ENCODE data around the gene SCYGR8.
A peak's percentile ranks its signal among the peaks of the same experiment; 100 is the strongest.
"Not testable (repeated sequence)": the region's sequence is repeated elsewhere in the genome, so short reads cannot be mapped to it uniquely, and the experiment has no call there.

Gene SCYGR8

DNA sequence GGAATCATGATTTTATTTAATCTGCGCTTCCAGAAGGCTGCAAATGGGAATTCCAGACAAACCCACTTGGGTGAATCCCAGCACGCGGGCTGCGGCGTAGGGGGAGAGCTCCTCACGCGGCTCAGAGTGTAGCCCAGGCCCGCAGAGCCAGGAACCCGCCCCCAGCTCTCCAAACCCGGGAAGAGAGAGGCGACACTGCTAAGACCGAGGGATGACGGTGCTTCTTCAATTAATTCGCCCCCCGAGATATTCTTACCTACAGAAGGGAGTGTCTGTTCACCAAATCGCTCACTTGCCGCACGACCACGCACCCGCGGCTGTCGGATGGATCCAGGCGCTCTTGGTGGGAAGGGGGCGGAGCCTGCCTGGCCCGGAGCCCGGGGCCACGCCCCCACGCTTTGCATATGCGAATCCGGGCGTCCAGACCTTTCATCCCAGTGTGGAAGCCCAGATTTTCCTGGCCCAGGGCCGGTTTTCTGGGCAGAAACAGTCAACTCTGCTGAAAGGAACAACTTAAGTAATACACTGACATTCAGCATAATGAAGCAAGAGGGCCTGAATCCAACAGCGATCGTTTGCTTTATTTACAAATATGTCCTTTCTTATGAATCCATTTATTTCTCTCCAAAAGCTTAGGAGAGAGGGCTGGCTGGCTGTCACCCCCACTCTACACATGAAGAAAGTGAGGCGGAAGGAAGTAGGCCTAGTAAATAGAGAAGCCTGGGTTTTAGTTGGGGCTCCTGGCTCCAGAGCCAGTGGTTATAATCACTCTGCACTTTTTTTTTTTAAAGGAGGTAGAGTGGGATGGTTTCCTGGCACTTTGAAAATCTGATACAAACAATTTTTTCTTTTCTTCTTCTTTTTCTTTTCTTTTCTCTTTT lies 27.8 kb upstream of the SCYGR8 start, which contains the start of gene SLC19A3:
SLC19A3 (minus strand) TSS at position 342 of the 881 bp plus-strand sequence. CDS start 15,710 bp downstream, outside the sequence.
- Histone ChIP-seq H3K27me3 (ENCODE audit: insufficient read depth, poor library complexity, severe bottlenecking) (no peaks in the 10 kb centered on the region), H3K27ac (ENCODE audit: poor library complexity, severe bottlenecking) (no peak within 1 kb of the TSS), H3K9me3 (ENCODE audit: severe bottlenecking) (no peaks in the 10 kb centered on the region), H3K4me3 (ENCODE audit: severe bottlenecking) (peak within 1 kb of the TSS; percentile 12), H3K4me1 (ENCODE audit: insufficient read depth, poor library complexity, severe bottlenecking) (no peaks in the 10 kb centered on the region), H3K36me3 (ENCODE audit: low read depth) (no peaks in the 10 kb centered on the region)
- TF ChIP-seq, protein P1, sequence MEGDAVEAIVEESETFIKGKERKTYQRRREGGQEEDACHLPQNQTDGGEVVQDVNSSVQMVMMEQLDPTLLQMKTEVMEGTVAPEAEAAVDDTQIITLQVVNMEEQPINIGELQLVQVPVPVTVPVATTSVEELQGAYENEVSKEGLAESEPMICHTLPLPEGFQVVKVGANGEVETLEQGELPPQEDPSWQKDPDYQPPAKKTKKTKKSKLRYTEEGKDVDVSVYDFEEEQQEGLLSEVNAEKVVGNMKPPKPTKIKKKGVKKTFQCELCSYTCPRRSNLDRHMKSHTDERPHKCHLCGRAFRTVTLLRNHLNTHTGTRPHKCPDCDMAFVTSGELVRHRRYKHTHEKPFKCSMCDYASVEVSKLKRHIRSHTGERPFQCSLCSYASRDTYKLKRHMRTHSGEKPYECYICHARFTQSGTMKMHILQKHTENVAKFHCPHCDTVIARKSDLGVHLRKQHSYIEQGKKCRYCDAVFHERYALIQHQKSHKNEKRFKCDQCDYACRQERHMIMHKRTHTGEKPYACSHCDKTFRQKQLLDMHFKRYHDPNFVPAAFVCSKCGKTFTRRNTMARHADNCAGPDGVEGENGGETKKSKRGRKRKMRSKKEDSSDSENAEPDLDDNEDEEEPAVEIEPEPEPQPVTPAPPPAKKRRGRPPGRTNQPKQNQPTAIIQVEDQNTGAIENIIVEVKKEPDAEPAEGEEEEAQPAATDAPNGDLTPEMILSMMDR (IDR thresholded peaks at IDR 0.05; ENCODE audit: poor library complexity, severe bottlenecking) = no peak
- no peak for DNase-seq (ENCODE audit: low spot score)
- ATAC-seq (ENCODE audit: low read depth) = peak; percentile 92

DNA sequence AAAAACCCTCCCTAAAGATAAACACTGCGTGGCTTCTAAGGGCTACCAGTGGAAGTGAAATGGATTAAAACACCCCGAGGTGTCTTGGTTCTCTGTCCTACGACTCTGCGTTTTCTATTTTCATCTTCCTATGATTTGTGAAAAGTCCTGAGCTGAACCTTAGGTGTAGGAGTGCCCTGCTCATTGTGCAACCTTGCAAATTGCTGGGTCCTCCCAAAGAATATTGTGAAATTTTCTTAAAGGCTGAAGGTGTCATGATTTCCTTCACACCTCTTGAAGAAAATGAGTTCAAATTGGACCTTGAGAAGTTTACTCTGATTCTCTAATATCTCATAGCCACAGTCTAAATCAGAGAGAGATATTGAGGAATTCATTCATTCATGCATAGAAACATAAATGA lies 26.1 kb upstream of the SCYGR8 start:
- DNase-seq (ENCODE audit: low spot score) (no peak), ATAC-seq (ENCODE audit: low read depth) (no peak)
- H3K4me3 ChIP-seq (ENCODE audit: severe bottlenecking) = no peak overlapping the region
- no peaks in the 10 kb centered on the region for H3K4me1 ChIP-seq (ENCODE audit: insufficient read depth, poor library complexity, severe bottlenecking)
- H3K9me3 ChIP-seq (ENCODE audit: severe bottlenecking) = no peaks in the 10 kb centered on the region
- no peaks in the 10 kb centered on the region for H3K36me3 ChIP-seq (ENCODE audit: low read depth)
- no peak overlapping the region for H3K27ac ChIP-seq (ENCODE audit: poor library complexity, severe bottlenecking)
- TF ChIP-seq, protein P1 (IDR thresholded peaks at IDR 0.05; ENCODE audit: poor library complexity, severe bottlenecking) = no peak
- no peaks in the 10 kb centered on the region for H3K27me3 ChIP-seq (ENCODE audit: insufficient read depth, poor library complexity, severe bottlenecking)

DNA sequence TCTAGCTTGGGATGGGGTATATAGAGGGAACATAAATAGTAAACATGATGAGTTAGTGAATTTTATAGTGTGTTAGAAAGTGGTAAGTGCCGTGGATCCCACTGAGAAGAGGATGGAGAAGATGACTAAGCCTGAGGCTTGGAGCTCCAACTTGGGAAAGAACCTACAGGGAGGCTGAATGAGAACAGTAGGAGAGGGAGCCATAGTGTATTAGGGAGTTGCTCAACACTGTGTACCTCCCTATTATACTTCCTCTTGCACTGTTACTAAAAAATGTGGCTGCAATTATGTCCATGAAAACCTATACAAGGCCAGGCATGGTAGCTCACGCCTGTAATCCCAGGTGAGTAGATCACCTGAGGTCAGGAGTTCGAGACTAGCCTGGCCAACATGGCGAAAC lies 25.0 kb upstream of the SCYGR8 start:
- Histone ChIP-seq H3K27ac (ENCODE audit: poor library complexity, severe bottlenecking) (no peak overlapping the region), H3K4me3 (ENCODE audit: severe bottlenecking) (no peak overlapping the region), H3K36me3 (ENCODE audit: low read depth) (no peaks in the 10 kb centered on the region), H3K4me1 (ENCODE audit: insufficient read depth, poor library complexity, severe bottlenecking) (no peaks in the 10 kb centered on the region), H3K27me3 (ENCODE audit: insufficient read depth, poor library complexity, severe bottlenecking) (no peaks in the 10 kb centered on the region), H3K9me3 (ENCODE audit: severe bottlenecking) (no peaks in the 10 kb centered on the region)
- TF ChIP-seq, protein P1 (IDR thresholded peaks at IDR 0.05; ENCODE audit: poor library complexity, severe bottlenecking) = no peak
- DNase-seq (ENCODE audit: low spot score) = no peak
- no peak for ATAC-seq (ENCODE audit: low read depth)

DNA sequence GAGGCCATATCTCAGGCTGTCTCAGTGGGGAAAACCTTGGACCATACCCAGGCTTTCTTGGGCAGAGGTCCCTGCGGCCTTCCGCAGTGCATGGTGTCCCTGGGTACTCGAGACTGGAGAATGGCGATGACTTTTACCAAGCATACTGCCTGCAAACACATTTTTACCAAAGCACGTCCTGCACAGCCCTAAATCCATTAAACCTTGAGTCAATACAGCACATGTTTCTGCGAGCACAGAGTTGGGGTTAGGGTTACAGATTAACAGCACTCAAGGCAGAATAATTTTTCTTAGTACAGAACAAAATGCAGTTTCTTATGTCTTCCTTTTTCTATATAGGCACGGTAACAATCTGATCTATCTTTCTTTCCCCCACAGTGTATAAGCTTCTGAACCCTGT lies 22.9 kb upstream of the SCYGR8 start:
- H3K36me3 ChIP-seq (ENCODE audit: low read depth); ATAC-seq (ENCODE audit: low read depth); H3K4me1 ChIP-seq (ENCODE audit: insufficient read depth, poor library complexity, severe bottlenecking): not testable (repeated sequence)

DNA sequence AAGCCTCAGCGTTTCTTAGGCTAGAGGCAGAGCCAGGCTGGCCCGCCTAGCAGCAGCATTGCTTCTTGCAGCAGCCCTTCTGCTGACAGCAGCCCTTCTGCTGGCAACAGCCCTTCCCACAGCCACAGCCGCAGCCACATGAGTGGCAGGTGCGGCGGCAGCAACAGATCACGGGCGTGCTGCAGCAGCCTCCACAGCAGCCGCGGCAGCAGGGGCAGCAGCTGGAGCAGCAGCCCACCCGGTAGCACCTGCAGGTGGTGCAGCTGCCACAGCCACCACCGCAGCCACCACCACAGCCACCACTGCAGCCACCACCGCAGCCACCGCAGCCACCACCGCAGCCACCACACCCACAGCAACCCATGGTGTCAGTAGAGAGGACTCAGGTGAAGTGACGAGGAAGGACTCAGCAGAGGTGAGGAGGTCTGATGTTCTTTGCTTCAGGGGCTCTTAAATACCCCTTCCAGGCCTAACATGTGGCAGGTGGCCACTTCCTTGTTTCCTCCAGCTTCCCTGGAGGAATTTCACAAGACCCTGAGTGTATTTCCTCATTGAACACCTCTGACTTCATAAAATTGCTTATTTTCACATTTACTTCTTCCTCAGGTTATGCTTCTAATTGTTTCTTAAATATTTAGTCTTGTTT lies 21.2 kb upstream of the SCYGR8 start, which contains the start of gene SCYGR6:
SCYGR6 (minus strand) TSS at position 364 of the 646 bp plus-strand sequence; CDS start at position 364, 0 bp downstream.
- ATAC-seq (ENCODE audit: low read depth) (no peak), DNase-seq (ENCODE audit: low spot score) (no peak)
- Histone ChIP-seq H3K4me3 (ENCODE audit: severe bottlenecking) (no peak within 1 kb of the TSS), H3K4me1 (ENCODE audit: insufficient read depth, poor library complexity, severe bottlenecking) (no peaks in the 10 kb centered on the region), H3K27ac (ENCODE audit: poor library complexity, severe bottlenecking) (no peak within 1 kb of the TSS), H3K36me3 (ENCODE audit: low read depth) (no peaks in the 10 kb centered on the region), H3K27me3 (ENCODE audit: insufficient read depth, poor library complexity, severe bottlenecking) (no peaks in the 10 kb centered on the region), H3K9me3 (ENCODE audit: severe bottlenecking) (no peaks in the 10 kb centered on the region)
- TF ChIP-seq, protein P1 (IDR thresholded peaks at IDR 0.05; ENCODE audit: poor library complexity, severe bottlenecking) = no peak

More for the DNA sequence above, 22.9 kb upstream of the SCYGR8 start:
- H3K27me3 ChIP-seq (ENCODE audit: insufficient read depth, poor library complexity, severe bottlenecking); H3K27ac ChIP-seq (ENCODE audit: poor library complexity, severe bottlenecking); H3K4me3 ChIP-seq (ENCODE audit: severe bottlenecking); DNase-seq (ENCODE audit: low spot score); H3K9me3 ChIP-seq (ENCODE audit: severe bottlenecking): not testable (repeated sequence)

Data from RWPE2 (cell line).